Measurements from ENCODE around the gene TC2N. TPM values are rescaled to one million over a fixed set of nuclear protein-coding genes. Genes with fewer than 3 reads are reported as not detected.

The TC2N gene
- polyA plus RNA-seq, 3 donors: 0.24 to 0.55 TPM; not detected in 1

GRCh38 chr14:91737619-91738018 lies 129.7 kb downstream of the TC2N start:
- Mint-ChIP-seq H3K27me3 (ENCODE audit: low read depth in 3 of 3) (peaks cover 0 to 6% (median 3%) of the 10 kb centered on the region in 3 donors), H3K27ac (no peak overlapping the region), H3K36me3 (no peaks in the 10 kb centered on the region), H3K9me3 (peaks cover 0 to 10% (median 3%) of the 10 kb centered on the region in 7 donors), H3K4me3 (no peak overlapping the region), H3K4me1 (no peaks in the 10 kb centered on the region)
- Histone ChIP-seq H3K4me3 (replicated peaks in 1 of 3; ENCODE audit: low read depth in 2 of 3, low read length in 3 of 3) (no peak overlapping the region), H3K27ac (ENCODE audit: low read depth in 1 of 2, low read length in 2 of 2) (no peak overlapping the region), H3K36me3 (replicated peaks in 1 of 2; ENCODE audit: control insufficient read depth in 1 of 2, insufficient read depth in 2 of 2, low read length in 2 of 2) (no peaks in the 10 kb centered on the region), H2AFZ (ENCODE audit: insufficient read depth, low read depth, low read length, poor library complexity, severe bottlenecking) (no peak overlapping the region), H3K79me2 (ENCODE audit: insufficient read depth, low read length) (no peaks in the 10 kb centered on the region), H3K4me2 (replicated peaks; ENCODE audit: extremely low read depth, low read length, poor library complexity, severe bottlenecking) (no peak overlapping the region), H3K9ac (ENCODE audit: insufficient read depth, low read length, poor library complexity, severe bottlenecking) (no peak overlapping the region), H3K4me1 (ENCODE audit: control insufficient read depth in 1 of 2, insufficient read depth in 2 of 2, low read length in 2 of 2) (no peaks in the 10 kb centered on the region), H3K9me3 (replicated peaks in 1 of 2; ENCODE audit: control insufficient read depth in 1 of 2, insufficient read depth in 1 of 2, low read length in 2 of 2) (no peaks in the 10 kb centered on the region), H3K27me3 (ENCODE audit: control insufficient read depth in 2 of 2, insufficient read depth in 2 of 2, low read length in 2 of 2) (no peaks in the 10 kb centered on the region), H4K20me1 (ENCODE audit: insufficient read depth, low read length) (no peaks in the 10 kb centered on the region)
- 100% methylated on average over 4 of the region's 5 CpGs for WGBS (ENCODE audit: insufficient coverage)
- DNase-seq: no peak
- TF ChIP-seq CTCF (IDR thresholded peaks at IDR 0.05): no peak
- intact Hi-C loops (cut with micrococcal nuclease): no loop called here

GRCh38 chr14:91732859-91733477 lies 134.4 kb downstream of the TC2N start:
- WGBS (ENCODE audit: insufficient coverage): no CpG with 5 or more reads among the region's 2 CpGs
- Mint-ChIP-seq H3K4me1 (no peaks in the 10 kb centered on the region), H3K9me3 (peaks cover 0 to 8% (median 3%) of the 10 kb centered on the region in 7 donors), H3K4me3 (no peak overlapping the region), H3K36me3 (no peaks in the 10 kb centered on the region), H3K27ac (no peak overlapping the region), H3K27me3 (ENCODE audit: low read depth in 3 of 3) (peaks cover 1 to 4% (median 3%) of the 10 kb centered on the region in 3 donors)
- no peak overlapping the region for H2AFZ ChIP-seq (ENCODE audit: insufficient read depth, low read depth, low read length, poor library complexity, severe bottlenecking)
- H3K36me3 ChIP-seq (replicated peaks in 1 of 2; ENCODE audit: control insufficient read depth in 1 of 2, insufficient read depth in 2 of 2, low read length in 2 of 2): no peaks in the 10 kb centered on the region
- H3K4me1 ChIP-seq (ENCODE audit: control insufficient read depth in 1 of 2, insufficient read depth in 2 of 2, low read length in 2 of 2): no peaks in the 10 kb centered on the region
- TF ChIP-seq CTCF (IDR thresholded peaks at IDR 0.05): no peak
- no peak overlapping the region for H3K4me3 ChIP-seq (replicated peaks in 1 of 3; ENCODE audit: low read depth in 2 of 3, low read length in 3 of 3)
- no peak overlapping the region for H3K4me2 ChIP-seq (replicated peaks; ENCODE audit: extremely low read depth, low read length, poor library complexity, severe bottlenecking)
- H3K27ac ChIP-seq (ENCODE audit: low read depth in 1 of 2, low read length in 2 of 2): no peak overlapping the region
- DNase-seq: no peak
- intact Hi-C loops (cut with micrococcal nuclease): no loop called here
- no peaks in the 10 kb centered on the region for H3K27me3 ChIP-seq (ENCODE audit: control insufficient read depth in 2 of 2, insufficient read depth in 2 of 2, low read length in 2 of 2)
- H4K20me1 ChIP-seq (ENCODE audit: insufficient read depth, low read length): no peaks in the 10 kb centered on the region
- no peak overlapping the region for H3K9ac ChIP-seq (ENCODE audit: insufficient read depth, low read length, poor library complexity, severe bottlenecking)
- no peaks in the 10 kb centered on the region for H3K79me2 ChIP-seq (ENCODE audit: insufficient read depth, low read length)
- no peaks in the 10 kb centered on the region for H3K9me3 ChIP-seq (replicated peaks in 1 of 2; ENCODE audit: control insufficient read depth in 1 of 2, insufficient read depth in 1 of 2, low read length in 2 of 2)
